ENCODE data around the gene ZKSCAN1.
"Not testable (repeated sequence)": the region's sequence is repeated elsewhere in the genome, so short reads cannot be mapped to it uniquely, and the experiment has no call there.

Gene ZKSCAN1

DNA sequence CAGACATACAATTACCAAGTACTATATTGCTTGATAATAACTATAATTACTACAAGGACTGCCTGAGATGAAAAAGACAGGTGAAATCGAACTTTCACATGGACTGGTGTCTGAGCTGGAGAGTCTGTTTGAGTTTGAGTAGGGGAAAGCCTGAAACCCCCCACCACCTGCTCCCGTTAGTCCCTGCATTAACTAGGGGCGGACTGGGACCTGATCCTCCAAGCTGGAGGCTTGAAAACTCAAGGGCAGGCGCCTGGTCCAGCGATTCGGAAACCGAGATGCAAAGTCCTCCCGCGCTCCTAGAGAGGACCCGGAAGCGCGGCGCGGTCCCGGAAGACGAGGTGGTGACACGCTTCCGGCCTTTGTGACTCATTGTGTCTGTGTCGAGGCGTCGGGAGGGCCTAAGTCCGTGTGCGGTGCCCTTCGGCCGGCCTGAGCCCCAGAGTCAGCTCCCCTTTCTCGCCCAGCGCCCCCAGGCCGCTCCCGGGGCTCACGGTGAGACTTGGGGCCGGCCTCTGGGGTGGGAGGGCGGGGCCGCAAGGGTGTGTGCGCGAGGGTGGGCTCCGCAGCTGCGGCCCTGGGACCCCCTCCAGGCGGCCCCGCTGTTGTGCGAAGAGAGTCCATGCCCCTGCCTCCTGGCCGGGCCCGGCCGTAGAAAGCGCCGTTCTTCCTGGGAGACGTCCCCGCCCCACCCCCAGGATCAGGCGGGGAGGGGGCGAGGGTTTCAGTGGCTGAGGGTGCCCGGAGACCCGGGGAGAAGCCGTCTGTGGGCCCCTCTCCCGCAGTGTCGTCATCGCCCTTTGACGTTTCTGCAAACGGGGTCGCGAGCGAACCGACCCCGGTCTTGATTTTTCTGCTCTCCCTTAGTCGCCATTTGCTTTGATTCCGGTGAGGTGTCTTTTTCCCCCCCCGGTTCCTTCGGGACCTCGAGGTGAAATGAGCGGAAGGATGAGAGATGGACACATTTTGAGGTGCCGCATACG is at the start of gene ZKSCAN1:
Gene ZKSCAN1 (plus strand): TSS at position 365 of the 983 bp plus-strand sequence. CDS start 7,911 bp downstream, outside the sequence.
- TF ChIP-seq, protein P1, sequence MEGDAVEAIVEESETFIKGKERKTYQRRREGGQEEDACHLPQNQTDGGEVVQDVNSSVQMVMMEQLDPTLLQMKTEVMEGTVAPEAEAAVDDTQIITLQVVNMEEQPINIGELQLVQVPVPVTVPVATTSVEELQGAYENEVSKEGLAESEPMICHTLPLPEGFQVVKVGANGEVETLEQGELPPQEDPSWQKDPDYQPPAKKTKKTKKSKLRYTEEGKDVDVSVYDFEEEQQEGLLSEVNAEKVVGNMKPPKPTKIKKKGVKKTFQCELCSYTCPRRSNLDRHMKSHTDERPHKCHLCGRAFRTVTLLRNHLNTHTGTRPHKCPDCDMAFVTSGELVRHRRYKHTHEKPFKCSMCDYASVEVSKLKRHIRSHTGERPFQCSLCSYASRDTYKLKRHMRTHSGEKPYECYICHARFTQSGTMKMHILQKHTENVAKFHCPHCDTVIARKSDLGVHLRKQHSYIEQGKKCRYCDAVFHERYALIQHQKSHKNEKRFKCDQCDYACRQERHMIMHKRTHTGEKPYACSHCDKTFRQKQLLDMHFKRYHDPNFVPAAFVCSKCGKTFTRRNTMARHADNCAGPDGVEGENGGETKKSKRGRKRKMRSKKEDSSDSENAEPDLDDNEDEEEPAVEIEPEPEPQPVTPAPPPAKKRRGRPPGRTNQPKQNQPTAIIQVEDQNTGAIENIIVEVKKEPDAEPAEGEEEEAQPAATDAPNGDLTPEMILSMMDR (IDR thresholded peaks at IDR 0.05; ENCODE audit: low read depth, low read length, missing control alignments) = no peak
- in situ Hi-C loops (cut with HindIII; ENCODE audit: low sequenced_read_pairs) = no loop called here
- peak; percentile 83 for DNase-seq (ENCODE audit: low read depth)
- H3K4me3 ChIP-seq (ENCODE audit: low read depth, low read length) = peak within 1 kb of the TSS; percentile 99

DNA sequence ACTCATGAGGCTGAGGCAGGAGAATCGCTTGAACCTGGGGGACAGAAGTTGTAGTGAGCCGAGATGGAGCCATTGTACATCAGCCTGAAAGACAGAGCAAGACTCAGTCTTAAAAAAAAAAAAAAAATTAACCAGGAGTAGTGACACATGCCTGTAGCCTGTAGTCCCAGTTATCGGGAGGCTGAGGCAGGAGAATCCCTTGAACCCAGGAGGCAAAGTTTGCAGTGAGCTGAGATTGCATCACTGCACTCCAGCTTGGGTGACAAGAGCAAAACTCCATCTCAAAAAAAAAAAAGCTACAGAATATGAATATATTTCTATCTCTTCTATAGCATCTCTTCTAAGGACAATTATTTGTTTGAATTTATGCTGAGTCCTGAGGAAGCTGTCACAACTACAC is 46.1 kb upstream of the ZKSCAN1 start:
- no peak overlapping the region for H3K4me3 ChIP-seq (ENCODE audit: low read depth, low read length)
- in situ Hi-C loops (cut with HindIII; ENCODE audit: low sequenced_read_pairs) = no loop called here
- TF ChIP-seq, protein P1 (IDR thresholded peaks at IDR 0.05; ENCODE audit: low read depth, low read length, missing control alignments) = no peak
- no peak for DNase-seq (ENCODE audit: low read depth)

DNA sequence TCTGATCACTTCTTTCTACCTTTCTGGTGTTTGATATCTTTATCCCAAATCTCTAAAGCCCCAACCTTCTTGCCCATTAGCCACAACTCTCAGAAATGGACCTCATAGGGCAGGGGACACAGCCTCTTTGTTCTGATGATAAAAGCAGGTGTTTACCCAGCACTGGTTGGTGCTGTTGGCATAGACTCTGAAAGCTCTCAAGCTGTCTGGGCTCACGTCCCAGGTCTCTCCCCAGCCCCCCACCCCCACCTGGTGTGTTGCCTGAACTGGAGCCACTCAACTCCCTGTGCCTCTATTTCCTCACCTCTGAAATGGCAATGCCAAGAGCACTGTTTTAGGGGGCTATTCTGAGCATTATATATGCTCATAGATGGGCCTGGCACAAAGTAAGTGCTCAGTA is 45.6 kb upstream of the ZKSCAN1 start:
- in situ Hi-C loops (cut with HindIII; ENCODE audit: low sequenced_read_pairs) = not testable (repeated sequence)

DNA sequence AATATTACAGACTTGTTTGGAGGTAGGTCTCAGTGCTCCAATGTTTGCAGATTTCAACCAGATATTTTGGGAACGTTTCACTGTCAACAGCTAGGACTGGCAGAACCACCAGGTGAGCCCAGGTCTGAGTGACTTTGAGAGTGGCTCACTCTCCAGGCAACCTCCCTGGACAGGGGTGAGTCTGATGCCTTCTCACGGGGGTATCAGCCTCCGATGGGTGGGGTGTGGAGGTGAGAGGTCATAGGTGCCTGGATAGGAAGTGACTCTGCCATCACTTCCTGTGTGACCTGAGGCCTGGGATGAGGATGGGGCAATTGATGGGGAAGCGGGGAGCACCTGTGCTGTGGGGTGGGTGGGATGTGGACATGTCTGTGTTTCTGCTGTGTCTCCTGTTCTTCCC is 44.2 kb upstream of the ZKSCAN1 start:
- TF ChIP-seq, protein P1 (IDR thresholded peaks at IDR 0.05; ENCODE audit: low read depth, low read length, missing control alignments) = no peak
- in situ Hi-C loops (cut with HindIII; ENCODE audit: low sequenced_read_pairs) = no loop called here
- no peak overlapping the region for H3K4me3 ChIP-seq (ENCODE audit: low read depth, low read length)
- DNase-seq (ENCODE audit: low read depth) = no peak

More for the DNA sequence above, 45.6 kb upstream of the ZKSCAN1 start:
- not testable (repeated sequence) for DNase-seq (ENCODE audit: low read depth); H3K4me3 ChIP-seq (ENCODE audit: low read depth, low read length)

DNA sequence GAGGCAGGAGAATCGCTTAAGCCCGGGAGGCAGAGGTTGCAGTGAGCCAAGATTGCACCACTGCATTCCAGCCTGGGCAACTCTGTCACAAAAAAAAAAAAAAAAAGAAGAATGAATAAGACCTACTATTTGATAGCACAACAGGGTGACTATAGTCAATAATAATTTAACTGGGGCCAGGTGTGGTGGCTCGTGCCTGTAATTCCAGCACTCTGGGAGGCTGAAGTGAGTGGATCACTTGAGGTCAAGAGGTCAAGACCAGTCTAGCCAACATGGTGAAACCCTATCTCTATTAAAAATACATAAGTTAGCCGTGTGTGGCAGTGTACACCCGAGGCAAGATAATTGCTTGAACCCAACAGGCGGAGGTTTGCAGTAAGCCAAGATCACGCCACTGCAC is 41.6 kb upstream of the ZKSCAN1 start:
- DNase-seq (ENCODE audit: low read depth); in situ Hi-C loops (cut with HindIII; ENCODE audit: low sequenced_read_pairs); H3K4me3 ChIP-seq (ENCODE audit: low read depth, low read length): not testable (repeated sequence)

DNA sequence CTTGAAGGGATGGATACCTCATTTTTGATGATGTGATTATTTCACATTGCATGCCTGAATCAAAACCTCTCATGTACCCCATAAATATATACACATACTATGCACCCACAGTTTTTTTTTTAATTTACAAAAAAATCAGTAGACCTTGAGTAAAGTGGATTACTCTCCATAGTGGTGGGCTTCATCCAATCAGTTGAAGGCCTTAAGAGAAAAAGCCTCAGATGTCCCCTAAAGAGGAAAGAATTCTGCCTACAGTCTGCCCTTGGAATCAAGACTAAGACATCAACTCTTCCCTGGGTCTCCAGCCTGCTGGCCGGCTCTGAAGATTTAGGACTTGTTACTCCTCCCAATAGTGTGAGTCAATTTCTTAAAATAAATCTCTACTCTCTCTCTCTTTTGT is 40.7 kb upstream of the ZKSCAN1 start:
- in situ Hi-C loops (cut with HindIII; ENCODE audit: low sequenced_read_pairs) = no loop called here
- DNase-seq (ENCODE audit: low read depth) = no peak
- TF ChIP-seq, protein P1 (IDR thresholded peaks at IDR 0.05; ENCODE audit: low read depth, low read length, missing control alignments) = no peak
- H3K4me3 ChIP-seq (ENCODE audit: low read depth, low read length) = no peak overlapping the region

DNA sequence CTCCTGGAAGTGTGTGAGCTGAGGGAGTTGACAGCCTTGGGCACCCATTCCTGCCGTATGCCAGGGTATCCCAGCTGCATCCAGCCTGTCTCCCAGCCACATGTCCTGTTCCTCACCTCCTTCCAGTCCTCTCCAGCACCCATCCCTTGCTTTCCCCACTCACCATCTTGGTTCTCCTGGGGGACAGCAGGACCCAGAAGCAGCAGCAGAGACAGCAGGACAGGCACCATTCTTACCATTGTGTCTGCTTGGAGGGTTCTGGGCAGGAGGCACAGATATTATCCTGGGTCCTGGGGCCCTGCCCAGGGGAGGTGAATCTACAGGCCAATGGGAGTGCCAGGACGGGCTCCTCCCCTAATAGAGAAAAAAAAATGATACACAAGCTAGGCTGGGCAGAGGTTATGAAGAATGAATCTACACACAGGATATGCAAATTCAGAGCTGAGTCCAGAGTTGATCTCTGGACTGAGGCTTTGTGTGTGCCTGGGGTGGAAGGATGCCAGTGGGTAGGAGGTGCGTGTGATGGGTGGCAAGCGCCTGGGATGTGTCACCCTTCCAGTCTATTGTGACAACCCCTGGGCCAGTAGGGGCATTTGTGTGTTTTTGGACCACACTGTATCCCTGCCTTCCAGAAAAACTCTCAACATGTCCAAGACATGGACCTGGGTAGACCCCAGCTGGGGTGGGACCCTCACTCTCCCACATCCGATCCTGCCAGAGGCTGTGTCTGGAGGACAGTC is 39.4 kb upstream of the ZKSCAN1 start, which contains the start of gene AZGP1:
Gene AZGP1 (minus strand): TSS at position 250 of the 740 bp plus-strand sequence. CDS start 11 bp downstream, at position 239.
- H3K4me3 ChIP-seq (ENCODE audit: low read depth, low read length) = no peak within 1 kb of the TSS
- in situ Hi-C loops (cut with HindIII; ENCODE audit: low sequenced_read_pairs) = no loop called here
- DNase-seq (ENCODE audit: low read depth) = no peak
- TF ChIP-seq, protein P1 (IDR thresholded peaks at IDR 0.05; ENCODE audit: low read depth, low read length, missing control alignments) = no peak
